Measurements from ENCODE around the gene CBX4. TPM values are rescaled to one million over a fixed set of nuclear protein-coding genes. Genes with fewer than 3 reads are reported as not detected.

CBX4 gene
- total and polyA plus RNA-seq, 2 of the 13 experiments (the other 11 are each of a cell fraction or from before 2014, with no cell fraction given) = 25.8 to 50.8 TPM

GRCh38 chr17:79788989-79789942 is 50.0 kb downstream of the CBX4 start (continued):
- TF ChIP-seq SYNCRIP (IDR thresholded peaks at IDR 0.05; ENCODE audit: insufficient read depth, low read depth, low read length) (no peak), KLF6 (CRISPR knock-in tag; IDR thresholded peaks at IDR 0.05) (peak; percentile 11; the same call in 1 of the 2 replicates), ZNF335 (CRISPR knock-in tag; IDR thresholded peaks at IDR 0.05) (no peak), ZNF224 (CRISPR knock-in tag; IDR thresholded peaks at IDR 0.05) (no peak), SIN3B (IDR thresholded peaks at IDR 0.05; ENCODE audit: low read length) (no peak), NFATC3 (CRISPR knock-in tag; IDR thresholded peaks at IDR 0.05) (no peak), JUND (CRISPR knock-in tag; IDR thresholded peaks at IDR 0.05) (no peak), PTBP1 (IDR thresholded peaks at IDR 0.05; ENCODE audit: low read depth, low read length, poor library complexity, severe bottlenecking) (no peak), SSRP1 (CRISPR knock-in tag; IDR thresholded peaks at IDR 0.05) (no peak), ZNF530 (CRISPR knock-in tag; IDR thresholded peaks at IDR 0.05; ENCODE audit: low read depth) (no peak), ZNF333 (CRISPR knock-in tag; IDR thresholded peaks at IDR 0.05; ENCODE audit: borderline replicate concordance) (no peak), DBP (CRISPR knock-in tag; IDR thresholded peaks at IDR 0.05; ENCODE audit: not compliant biosample characterization) (no peak), ZNF296 (CRISPR knock-in tag; conservative IDR thresholded peaks at IDR 0.05) (no peak), KDM1A (CRISPR knock-in tag; IDR thresholded peaks at IDR 0.05) (no peak), ZSCAN25 (CRISPR knock-in tag; IDR thresholded peaks at IDR 0.05) (no peak), MAFK (conservative IDR thresholded peaks at IDR 0.05 in 1 of 2, IDR thresholded peaks at IDR 0.05 in 1 of 2; ENCODE audit: low read length in 2 of 2) (no peak), NR2F1 (CRISPR knock-in tag; IDR thresholded peaks at IDR 0.05) (no peak), ARHGAP35 (CRISPR knock-in tag; IDR thresholded peaks at IDR 0.05; ENCODE audit: borderline replicate concordance) (no peak), ZKSCAN8 (CRISPR knock-in tag; IDR thresholded peaks at IDR 0.05; ENCODE audit: borderline replicate concordance) (no peak), MEF2D (CRISPR knock-in tag; IDR thresholded peaks at IDR 0.05) (no peak), FOXO1 (CRISPR knock-in tag; IDR thresholded peaks at IDR 0.05) (no peak)
- TF ChIP-seq, protein P1, sequence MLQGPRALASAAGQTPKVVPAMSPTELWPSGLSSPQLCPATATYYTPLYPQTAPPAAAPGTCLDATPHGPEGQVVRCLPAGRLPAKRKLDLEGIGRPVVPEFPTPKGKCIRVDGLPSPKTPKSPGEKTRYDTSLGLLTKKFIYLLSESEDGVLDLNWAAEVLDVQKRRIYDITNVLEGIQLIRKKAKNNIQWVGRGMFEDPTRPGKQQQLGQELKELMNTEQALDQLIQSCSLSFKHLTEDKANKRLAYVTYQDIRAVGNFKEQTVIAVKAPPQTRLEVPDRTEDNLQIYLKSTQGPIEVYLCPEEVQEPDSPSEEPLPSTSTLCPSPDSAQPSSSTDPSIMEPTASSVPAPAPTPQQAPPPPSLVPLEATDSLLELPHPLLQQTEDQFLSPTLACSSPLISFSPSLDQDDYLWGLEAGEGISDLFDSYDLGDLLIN (CRISPR knock-in tag; IDR thresholded peaks at IDR 0.05; ENCODE audit: borderline replicate concordance) = no peak
- TF ChIP-seq, protein P2, sequence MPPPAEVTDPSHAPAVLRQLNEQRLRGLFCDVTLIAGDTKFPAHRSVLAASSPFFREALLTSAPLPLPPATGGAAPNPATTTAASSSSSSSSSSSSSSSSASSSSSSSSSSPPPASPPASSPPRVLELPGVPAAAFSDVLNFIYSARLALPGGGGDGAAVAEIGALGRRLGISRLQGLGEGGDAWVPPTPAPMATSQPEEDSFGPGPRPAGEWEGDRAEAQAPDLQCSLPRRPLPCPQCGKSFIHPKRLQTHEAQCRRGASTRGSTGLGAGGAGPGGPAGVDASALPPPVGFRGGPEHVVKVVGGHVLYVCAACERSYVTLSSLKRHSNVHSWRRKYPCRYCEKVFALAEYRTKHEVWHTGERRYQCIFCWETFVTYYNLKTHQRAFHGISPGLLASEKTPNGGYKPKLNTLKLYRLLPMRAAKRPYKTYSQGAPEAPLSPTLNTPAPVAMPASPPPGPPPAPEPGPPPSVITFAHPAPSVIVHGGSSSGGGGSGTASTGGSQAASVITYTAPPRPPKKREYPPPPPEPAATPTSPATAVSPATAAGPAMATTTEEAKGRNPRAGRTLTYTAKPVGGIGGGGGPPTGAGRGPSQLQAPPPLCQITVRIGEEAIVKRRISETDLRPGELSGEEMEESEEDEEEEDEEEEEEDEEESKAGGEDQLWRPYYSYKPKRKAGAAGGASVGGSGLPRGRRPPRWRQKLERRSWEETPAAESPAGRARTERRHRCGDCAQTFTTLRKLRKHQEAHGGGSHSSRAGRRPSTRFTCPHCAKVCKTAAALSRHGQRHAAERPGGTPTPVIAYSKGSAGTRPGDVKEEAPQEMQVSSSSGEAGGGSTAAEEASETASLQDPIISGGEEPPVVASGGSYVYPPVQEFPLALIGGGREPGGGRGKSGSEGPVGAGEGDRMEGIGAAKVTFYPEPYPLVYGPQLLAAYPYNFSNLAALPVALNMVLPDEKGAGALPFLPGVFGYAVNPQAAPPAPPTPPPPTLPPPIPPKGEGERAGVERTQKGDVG (CRISPR knock-in tag; IDR thresholded peaks at IDR 0.05; ENCODE audit: borderline replicate concordance) = 0 out of 2 replicates have a peak, but pooled peaks have one; percentile 2
- TF ChIP-seq, protein P3, sequence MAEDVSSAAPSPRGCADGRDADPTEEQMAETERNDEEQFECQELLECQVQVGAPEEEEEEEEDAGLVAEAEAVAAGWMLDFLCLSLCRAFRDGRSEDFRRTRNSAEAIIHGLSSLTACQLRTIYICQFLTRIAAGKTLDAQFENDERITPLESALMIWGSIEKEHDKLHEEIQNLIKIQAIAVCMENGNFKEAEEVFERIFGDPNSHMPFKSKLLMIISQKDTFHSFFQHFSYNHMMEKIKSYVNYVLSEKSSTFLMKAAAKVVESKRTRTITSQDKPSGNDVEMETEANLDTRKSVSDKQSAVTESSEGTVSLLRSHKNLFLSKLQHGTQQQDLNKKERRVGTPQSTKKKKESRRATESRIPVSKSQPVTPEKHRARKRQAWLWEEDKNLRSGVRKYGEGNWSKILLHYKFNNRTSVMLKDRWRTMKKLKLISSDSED (CRISPR knock-in tag; IDR thresholded peaks at IDR 0.05) = no peak
